NCI-H1436 treated with DMSO at 0.1 percent for 48 hours (cell line): ENCODE results near the gene LSM11.
A peak's percentile ranks its signal among the peaks of the same experiment; 100 is the strongest.
"Not testable (repeated sequence)": the region's sequence is repeated elsewhere in the genome, so short reads cannot be mapped to it uniquely, and the experiment has no call there.

ENCODE experiments used
- DNase-seq: peaks from one replicate; lab custom pipeline; 2025; lab: John Stamatoyannopoulos, UW

The LSM11 gene

GRCh38 chr5:157743163-157744050 is at the start of gene LSM11:
LSM11 (plus strand) TSS chr5:157743712; CDS start chr5:157743751, 39 bp downstream.
- peak; percentile 16 for DNase-seq

- not testable (repeated sequence) for DNase-seq
Observed at GRCh38 chr5:157693816-157694215, 49.7 kb upstream of the LSM11 start.

GRCh38 chr5:157696154-157696553 is 47.4 kb upstream of the LSM11 start:
- DNase-seq, result not testable (repeated sequence)

GRCh38 chr5:157698674-157699073 is 44.8 kb upstream of the LSM11 start:
- DNase-seq, result not testable (repeated sequence)

GRCh38 chr5:157703736-157704135 is 39.8 kb upstream of the LSM11 start:
- DNase-seq, result no peak

- DNase-seq, result no peak
Observed at GRCh38 chr5:157708866-157709265, 34.6 kb upstream of the LSM11 start.

GRCh38 chr5:157709346-157709745 is 34.2 kb upstream of the LSM11 start:
- no peak for DNase-seq

GRCh38 chr5:157710431-157710830 is 33.1 kb upstream of the LSM11 start:
- DNase-seq, result no peak

GRCh38 chr5:157710882-157711281 is 32.6 kb upstream of the LSM11 start:
- DNase-seq, result no peak

- no peak for DNase-seq
Observed at GRCh38 chr5:157713830-157714595, 29.5 kb upstream of the LSM11 start.

- no peak for DNase-seq
Observed at GRCh38 chr5:157714596-157714864, 29.0 kb upstream of the LSM11 start.

- no peak for DNase-seq
Observed at GRCh38 chr5:157718519-157718918, 25.0 kb upstream of the LSM11 start.

GRCh38 chr5:157719245-157719644 is 24.3 kb upstream of the LSM11 start:
- DNase-seq, result no peak

GRCh38 chr5:157721159-157721558 is 22.4 kb upstream of the LSM11 start:
- DNase-seq, result no peak

GRCh38 chr5:157722895-157723294 is 20.6 kb upstream of the LSM11 start:
- not testable (repeated sequence) for DNase-seq

- DNase-seq, result not testable (repeated sequence)
Observed at GRCh38 chr5:157726607-157727006, 16.9 kb upstream of the LSM11 start.

- DNase-seq, result not testable (repeated sequence)
Observed at GRCh38 chr5:157727858-157728257, 15.7 kb upstream of the LSM11 start.

GRCh38 chr5:157729858-157730257 is 13.7 kb upstream of the LSM11 start:
- DNase-seq, result no peak

- no peak for DNase-seq
Observed at GRCh38 chr5:157730900-157731271, 12.6 kb upstream of the LSM11 start.

GRCh38 chr5:157731272-157732129 is 12.0 kb upstream of the LSM11 start, which contains the start of gene THG1L:
THG1L (plus strand) TSS chr5:157731420; CDS start chr5:157731441, 21 bp downstream.
- peak; percentile 84 for DNase-seq

GRCh38 chr5:157732130-157732514 is 11.4 kb upstream of the LSM11 start:
- no peak for DNase-seq

GRCh38 chr5:157732596-157733262 is 10.8 kb upstream of the LSM11 start:
- DNase-seq, result no peak
